Measurements from ENCODE around the gene POLA1.

POLA1 gene

GRCh38 chrX:25007059-25008053 lies 313.6 kb downstream of the POLA1 start:
- DNase-seq (ENCODE audit: low spot score), result no peak

- no peak for DNase-seq (ENCODE audit: low spot score)
Observed at GRCh38 chrX:25009407-25009806, 315.7 kb downstream of the POLA1 start.

DNA sequence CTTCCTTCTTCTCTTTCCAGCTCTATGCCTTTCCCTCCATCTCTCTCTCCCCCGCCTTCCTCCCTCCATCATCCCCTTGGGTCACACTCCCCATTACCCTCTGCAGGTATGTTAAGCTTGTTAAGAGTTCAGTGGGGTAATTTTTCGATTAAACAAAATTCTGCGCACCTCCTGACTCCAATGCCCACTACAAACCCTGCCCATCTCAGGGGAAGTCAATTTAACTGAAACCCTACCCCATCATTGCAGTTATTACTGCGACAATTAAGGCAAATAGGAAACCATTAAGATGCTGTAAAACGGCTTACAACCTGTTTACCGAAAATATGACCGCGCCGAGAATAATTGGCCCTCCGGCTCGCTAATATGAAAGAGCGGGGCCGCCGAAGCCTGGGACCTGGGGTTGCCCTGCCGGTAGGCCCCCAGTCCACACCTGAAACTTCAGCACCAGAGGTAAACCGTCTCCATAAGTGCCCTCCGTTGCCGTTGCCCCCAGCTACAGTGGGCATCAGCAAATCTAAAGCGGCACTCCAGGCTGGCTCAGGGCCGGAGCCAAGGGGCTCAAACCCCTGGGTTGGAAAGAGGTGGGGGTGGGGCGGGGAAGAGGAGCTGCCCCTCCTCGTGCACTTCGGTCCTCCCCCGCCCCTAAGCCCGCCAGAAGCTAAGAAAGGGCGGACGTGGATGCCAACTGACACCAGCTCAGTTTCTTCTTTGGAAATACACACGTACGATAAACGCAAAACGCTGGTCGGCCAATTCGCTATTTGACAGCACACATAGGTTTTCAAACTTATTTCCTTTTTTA lies 317.3 kb downstream of the POLA1 start:
- DNase-seq (ENCODE audit: low spot score), result no peak

DNA sequence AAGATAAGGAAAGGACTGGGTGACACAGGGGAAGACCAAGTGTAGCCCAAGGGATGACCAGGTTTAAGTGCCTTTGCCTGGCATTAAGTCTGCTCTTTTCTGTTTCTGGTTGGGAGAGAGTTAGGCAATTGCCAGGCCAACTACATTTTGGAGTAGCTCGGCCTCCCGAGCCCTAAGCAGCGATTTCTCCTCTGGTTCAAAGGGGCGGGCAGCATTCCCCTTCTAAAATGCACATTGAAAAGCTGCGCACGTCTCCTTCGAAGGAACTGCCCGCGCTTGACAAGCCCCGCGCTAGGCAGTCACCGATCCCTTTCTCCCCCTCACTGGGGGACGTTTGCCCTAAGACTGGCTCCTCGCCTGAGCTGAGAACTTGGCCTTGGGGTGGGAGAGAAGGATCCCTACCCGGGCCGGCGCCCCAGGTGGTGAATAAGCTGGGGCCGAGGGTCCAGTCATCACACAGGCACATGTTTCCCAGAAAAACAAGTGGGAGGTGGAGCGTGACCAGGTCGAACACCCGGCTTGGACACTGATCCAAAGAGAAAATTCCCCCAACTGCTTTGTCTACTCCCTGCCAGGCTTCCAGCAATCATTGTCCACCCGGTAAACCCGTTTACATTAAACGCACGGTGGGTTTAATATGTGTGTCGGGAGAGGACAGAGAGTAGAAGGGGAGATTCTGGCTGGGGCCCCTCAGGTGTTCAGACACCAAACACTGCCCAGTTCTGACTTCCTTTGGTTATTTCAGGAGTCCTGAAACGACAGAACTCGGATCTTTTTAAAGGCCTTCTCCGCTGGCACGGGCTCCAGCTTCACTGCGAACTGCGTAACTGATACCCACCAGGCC lies 318.1 kb downstream of the POLA1 start:
- no peak for DNase-seq (ENCODE audit: low spot score)

- DNase-seq (ENCODE audit: low spot score), result no peak
Observed at GRCh38 chrX:25012433-25012735, 318.7 kb downstream of the POLA1 start.

DNA sequence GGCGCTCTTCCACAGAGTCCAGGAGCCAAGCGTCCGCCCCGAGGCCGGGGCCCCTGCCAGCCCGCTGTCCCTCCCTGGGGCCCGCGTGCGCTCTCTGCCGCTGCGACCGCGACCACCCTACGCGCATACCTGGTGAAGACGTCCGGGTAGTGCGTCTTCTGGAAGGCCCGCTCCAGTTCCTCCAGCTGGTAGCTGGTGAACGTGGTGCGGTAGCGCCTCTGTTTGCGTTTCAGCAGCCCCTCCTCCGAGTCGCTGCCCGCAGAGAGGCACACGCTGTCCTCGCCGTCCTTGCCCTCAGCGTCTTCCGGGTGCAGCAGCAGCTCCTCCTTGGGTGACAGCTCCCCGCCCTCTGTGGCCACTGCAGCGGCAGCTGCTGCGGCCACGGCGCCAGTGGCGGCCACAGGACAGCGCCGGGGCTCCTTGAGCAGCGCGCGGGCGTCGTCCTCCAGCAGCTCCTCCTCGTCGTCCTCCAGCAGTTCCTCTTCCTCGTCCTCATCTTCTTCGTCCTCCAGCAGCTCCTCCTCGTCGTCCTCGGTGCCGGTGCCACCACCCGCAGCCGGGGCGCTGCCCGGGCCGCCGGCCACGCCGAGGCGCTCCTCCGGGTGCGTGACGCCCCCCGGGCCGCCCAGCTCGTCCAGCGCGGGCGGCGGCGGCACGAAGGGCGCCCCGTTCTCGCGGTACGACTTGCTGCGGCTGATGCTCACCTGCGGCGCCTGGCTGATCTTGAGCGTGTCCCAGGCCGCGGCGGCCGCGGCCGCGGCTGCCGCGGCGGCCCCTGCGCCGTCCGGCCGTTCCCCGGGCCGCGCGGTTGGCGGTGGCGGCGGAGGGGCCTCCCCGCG lies 319.3 kb downstream of the POLA1 start:
- DNase-seq (ENCODE audit: low spot score), result no peak

GRCh38 chrX:25013632-25014365 lies 320.1 kb downstream of the POLA1 start:
- no peak for DNase-seq (ENCODE audit: low spot score)

- no peak for DNase-seq (ENCODE audit: low spot score)
Observed at GRCh38 chrX:25014366-25014838, 320.7 kb downstream of the POLA1 start.

GRCh38 chrX:25015486-25016360 lies 322.0 kb downstream of the POLA1 start, which contains the start of gene ARX:
Gene ARX (minus strand): TSS chrX:25015965. CDS start chrX:25015737, 228 bp downstream.
- DNase-seq (ENCODE audit: low spot score), result peak; percentile 87

- no peak for DNase-seq (ENCODE audit: low spot score)
Observed at GRCh38 chrX:25016361-25016671, 322.6 kb downstream of the POLA1 start.

DNA sequence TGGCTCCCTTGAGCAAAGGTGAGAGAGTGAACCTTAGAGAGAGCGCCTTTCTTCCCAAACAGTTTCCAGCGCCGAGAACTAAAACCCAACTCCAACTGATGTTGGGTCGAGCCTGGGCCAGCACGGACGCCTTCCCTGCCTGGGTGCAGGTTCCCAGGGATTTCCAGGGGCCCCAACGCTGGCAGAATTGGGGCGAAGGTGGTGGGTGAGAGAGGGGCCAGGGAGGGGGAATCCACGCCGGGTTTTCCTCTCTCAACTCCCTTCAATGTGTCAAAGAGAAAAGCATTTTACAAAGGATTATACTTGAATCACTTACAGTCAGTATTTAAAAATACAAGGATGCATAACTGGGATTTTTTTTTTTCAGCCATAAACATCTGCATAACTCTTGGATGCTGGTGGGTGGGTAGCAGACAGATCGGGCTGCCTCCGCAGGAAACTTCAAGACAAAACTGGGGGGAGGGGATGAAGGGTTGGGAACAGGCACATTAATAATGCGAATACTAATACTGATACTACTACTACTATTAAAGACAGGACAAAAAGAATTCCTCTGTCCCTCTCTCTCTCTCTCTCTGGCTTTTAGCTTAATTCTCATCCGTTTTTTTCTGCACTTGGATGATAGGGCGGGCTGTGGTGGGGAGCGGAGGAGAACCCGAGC lies 323.4 kb downstream of the POLA1 start:
- no peak for DNase-seq (ENCODE audit: low spot score)

- no peak for DNase-seq (ENCODE audit: low spot score)
Observed at GRCh38 chrX:25017667-25018247, 324.0 kb downstream of the POLA1 start.

DNA sequence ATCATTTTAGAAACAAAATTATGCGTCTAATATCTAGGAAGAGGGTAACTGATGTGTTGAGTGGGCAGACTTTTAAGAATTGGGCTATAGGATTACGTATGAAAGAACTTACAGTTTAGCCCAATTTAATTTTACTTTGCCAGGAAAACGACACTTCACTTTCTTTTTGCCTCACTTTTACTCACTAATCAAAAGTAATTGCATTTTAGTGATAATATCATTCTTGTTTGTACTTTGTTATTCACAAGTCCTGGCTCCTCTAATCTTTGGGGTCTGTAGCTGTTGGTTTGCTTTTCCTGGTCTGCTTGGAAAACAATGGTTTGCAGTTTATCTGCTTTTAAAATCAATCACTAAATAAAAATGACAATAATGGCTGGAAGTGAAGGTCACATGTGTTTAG lies 325.0 kb downstream of the POLA1 start:
- DNase-seq (ENCODE audit: low spot score), result no peak

GRCh38 chrX:25019707-25020390 lies 326.1 kb downstream of the POLA1 start:
- DNase-seq (ENCODE audit: low spot score), result no peak

- DNase-seq (ENCODE audit: low spot score), result no peak
Observed at GRCh38 chrX:25020391-25020904, 326.7 kb downstream of the POLA1 start.

- peak; percentile 61 for DNase-seq (ENCODE audit: low spot score)
Observed at GRCh38 chrX:25020905-25021449, 327.3 kb downstream of the POLA1 start.

All from germinal center (tissue), 1 donor.